ENCODE measurements around the gene GPR21.

- TF ChIP-seq CTCF (conservative IDR thresholded peaks at IDR 0.05; ENCODE audit: low read length) (no peak), EZH2phosphoT487 (IDR thresholded peaks at IDR 0.05; ENCODE audit: borderline replicate concordance) (no peak)
Observed at GRCh38 chr9:123044586-123044985, 11.1 kb downstream of the GPR21 start.

Data from Loucy (cell line).